ENCODE measurements around the gene FCRLA. TPM values are rescaled to one million over a fixed set of nuclear protein-coding genes. Genes with fewer than 3 reads are reported as not detected.

The FCRLA gene
- total RNA-seq, 2 donors from 2014 or later: 0.30 to 0.50 TPM

GRCh38 chr1:161707503-161707902 lies 474 bp downstream of the FCRLA start:
- intact Hi-C loops (cut with DNase I): no loop called here
- H3K27ac ChIP-seq: no peak overlapping the region

DNA sequence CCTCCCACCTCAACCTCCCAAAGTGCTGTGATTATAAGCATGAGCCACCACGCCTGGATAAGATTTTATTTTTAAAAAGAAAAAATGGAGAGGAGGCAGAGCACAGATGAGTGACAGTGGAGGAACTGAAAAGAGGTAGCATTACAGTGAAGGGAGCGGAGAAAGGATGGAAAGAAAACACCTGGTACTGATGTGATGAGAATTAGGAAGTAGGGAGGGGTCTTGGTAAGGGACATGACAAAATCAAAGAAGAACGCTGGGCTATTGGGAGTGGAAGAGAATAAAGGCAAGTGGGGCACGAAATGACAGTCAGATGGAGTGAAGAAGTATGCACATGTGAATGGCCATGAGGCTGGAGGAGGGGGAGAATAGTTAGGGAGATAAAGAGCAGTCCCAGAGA lies 2.3 kb downstream of the FCRLA start:
- H3K4me1 ChIP-seq: no peaks in the 10 kb centered on the region
- no peak overlapping the region for H3K9ac ChIP-seq (ENCODE audit: low read depth in 2 of 2, low read length in 2 of 2)
- DNase-seq: no peak
- no peaks in the 10 kb centered on the region for H3K27me3 ChIP-seq
- H3K36me3 ChIP-seq: no peaks in the 10 kb centered on the region
- H3K27ac ChIP-seq: no peak overlapping the region
- H3K4me3 ChIP-seq: no peak overlapping the region
- intact Hi-C loops (cut with DNase I): no loop called here
- H3K9me3 ChIP-seq: no peaks in the 10 kb centered on the region
- TF ChIP-seq, protein P1, sequence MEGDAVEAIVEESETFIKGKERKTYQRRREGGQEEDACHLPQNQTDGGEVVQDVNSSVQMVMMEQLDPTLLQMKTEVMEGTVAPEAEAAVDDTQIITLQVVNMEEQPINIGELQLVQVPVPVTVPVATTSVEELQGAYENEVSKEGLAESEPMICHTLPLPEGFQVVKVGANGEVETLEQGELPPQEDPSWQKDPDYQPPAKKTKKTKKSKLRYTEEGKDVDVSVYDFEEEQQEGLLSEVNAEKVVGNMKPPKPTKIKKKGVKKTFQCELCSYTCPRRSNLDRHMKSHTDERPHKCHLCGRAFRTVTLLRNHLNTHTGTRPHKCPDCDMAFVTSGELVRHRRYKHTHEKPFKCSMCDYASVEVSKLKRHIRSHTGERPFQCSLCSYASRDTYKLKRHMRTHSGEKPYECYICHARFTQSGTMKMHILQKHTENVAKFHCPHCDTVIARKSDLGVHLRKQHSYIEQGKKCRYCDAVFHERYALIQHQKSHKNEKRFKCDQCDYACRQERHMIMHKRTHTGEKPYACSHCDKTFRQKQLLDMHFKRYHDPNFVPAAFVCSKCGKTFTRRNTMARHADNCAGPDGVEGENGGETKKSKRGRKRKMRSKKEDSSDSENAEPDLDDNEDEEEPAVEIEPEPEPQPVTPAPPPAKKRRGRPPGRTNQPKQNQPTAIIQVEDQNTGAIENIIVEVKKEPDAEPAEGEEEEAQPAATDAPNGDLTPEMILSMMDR (IDR thresholded peaks at IDR 0.05): no peak

More at GRCh38 chr1:161707503-161707902, 474 bp downstream of the FCRLA start:
- TF ChIP-seq, protein P1 (IDR thresholded peaks at IDR 0.05): no peak
- H3K36me3 ChIP-seq: no peaks in the 10 kb centered on the region
- no peaks in the 10 kb centered on the region for H3K9me3 ChIP-seq
- H3K9ac ChIP-seq (ENCODE audit: low read depth in 2 of 2, low read length in 2 of 2): no peak overlapping the region
- H3K4me3 ChIP-seq: no peak overlapping the region
- H3K27me3 ChIP-seq: no peaks in the 10 kb centered on the region
- DNase-seq: no peak
- H3K4me1 ChIP-seq: no peaks in the 10 kb centered on the region

- no peak for DNase-seq
- intact Hi-C loops (cut with DNase I): no loop called here
- Histone ChIP-seq H3K4me3 (no peak overlapping the region), H3K4me1 (no peaks in the 10 kb centered on the region), H3K27ac (no peak overlapping the region), H3K27me3 (no peaks in the 10 kb centered on the region), H3K36me3 (no peaks in the 10 kb centered on the region), H3K9me3 (no peaks in the 10 kb centered on the region), H3K9ac (ENCODE audit: low read depth in 2 of 2, low read length in 2 of 2) (no peak overlapping the region)
- TF ChIP-seq, protein P1 (IDR thresholded peaks at IDR 0.05): no peak
Observed at GRCh38 chr1:161710560-161710959, 3.5 kb downstream of the FCRLA start.

GRCh38 chr1:161718559-161719324 lies 11.7 kb downstream of the FCRLA start:
- Histone ChIP-seq H3K27ac (no peak overlapping the region), H3K27me3 (no peaks in the 10 kb centered on the region), H3K9me3 (no peaks in the 10 kb centered on the region), H3K9ac (ENCODE audit: low read depth in 2 of 2, low read length in 2 of 2) (no peak overlapping the region), H3K4me1 (no peaks in the 10 kb centered on the region), H3K36me3 (no peaks in the 10 kb centered on the region), H3K4me3 (no peak overlapping the region)
- intact Hi-C loops (cut with DNase I): no loop called here
- TF ChIP-seq, protein P1 (IDR thresholded peaks at IDR 0.05): no peak
- DNase-seq: no peak

DNA sequence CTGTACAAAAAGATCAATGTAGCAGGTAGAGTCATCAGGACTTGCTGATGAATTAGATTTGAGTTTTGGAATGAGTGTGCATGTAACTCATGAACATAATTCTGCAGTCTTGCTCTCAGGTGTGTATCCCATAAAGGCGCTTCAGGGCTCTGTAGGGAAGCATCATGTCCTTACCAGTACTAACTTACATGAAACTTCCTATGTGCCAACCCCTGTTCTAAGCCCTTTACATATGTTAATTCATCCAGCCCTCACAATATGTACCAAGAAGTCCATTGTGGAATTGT lies 12.2 kb downstream of the FCRLA start:
- Histone ChIP-seq H3K4me1 (no peaks in the 10 kb centered on the region), H3K27me3 (no peaks in the 10 kb centered on the region), H3K9me3 (no peaks in the 10 kb centered on the region), H3K9ac (ENCODE audit: low read depth in 2 of 2, low read length in 2 of 2) (no peak overlapping the region), H3K36me3 (no peaks in the 10 kb centered on the region), H3K27ac (no peak overlapping the region), H3K4me3 (no peak overlapping the region)
- TF ChIP-seq, protein P1 (IDR thresholded peaks at IDR 0.05): no peak
- intact Hi-C loops (cut with DNase I): no loop called here
- DNase-seq: no peak

Data from colonic mucosa (tissue), 4 donors.